HG03280 (cell line): ENCODE results near the gene GAS6.
"Not testable (repeated sequence)": the region's sequence is repeated elsewhere in the genome, so short reads cannot be mapped to it uniquely, and the experiment has no call there.

Experiments
- ATAC-seq: cut with Tn5 transposase; IDR thresholded peaks from one replicate; pipeline ENCODE4 v1.9.1; 2021; ENCODE audit warnings: mild to moderate bottlenecking, moderate library complexity; ENCODE audit not compliant: unreplicated experiment

Gene GAS6

DNA sequence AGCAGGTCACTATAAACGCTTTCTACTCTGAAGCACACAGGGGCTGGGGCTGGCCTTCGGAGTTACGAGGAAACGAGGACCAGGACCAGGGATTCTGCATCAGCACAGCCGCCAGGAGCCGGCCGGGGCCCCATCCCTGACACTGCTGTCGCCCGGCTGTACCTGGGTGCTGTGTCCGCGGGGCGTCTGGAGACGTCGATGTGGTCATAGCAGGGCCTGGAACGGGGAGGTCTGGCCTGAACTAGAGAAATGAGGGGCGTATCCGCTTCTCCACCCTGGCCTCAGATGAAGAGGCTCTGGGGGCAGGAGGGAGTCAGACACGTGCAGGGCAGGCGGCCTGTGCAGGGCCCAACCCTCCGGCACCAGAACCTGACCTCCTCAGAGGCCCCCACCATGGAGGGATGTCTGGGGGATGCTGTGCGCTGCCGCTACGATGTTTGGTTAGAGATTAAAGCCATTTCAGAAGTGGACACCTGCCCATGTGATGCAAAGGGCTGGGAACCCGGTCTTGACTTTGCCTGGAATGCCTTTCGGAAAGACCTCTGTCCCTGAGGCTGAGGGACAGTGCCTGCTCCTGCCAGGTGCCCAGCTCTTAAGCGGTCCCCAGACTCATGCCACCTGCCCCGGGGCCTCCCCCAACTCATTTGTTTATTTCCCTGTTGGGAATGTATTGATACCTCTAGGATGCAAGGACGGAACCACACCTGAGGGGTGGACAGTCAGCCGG lies 21.4 kb downstream of the GAS6 start:
- no peak for ATAC-seq

DNA sequence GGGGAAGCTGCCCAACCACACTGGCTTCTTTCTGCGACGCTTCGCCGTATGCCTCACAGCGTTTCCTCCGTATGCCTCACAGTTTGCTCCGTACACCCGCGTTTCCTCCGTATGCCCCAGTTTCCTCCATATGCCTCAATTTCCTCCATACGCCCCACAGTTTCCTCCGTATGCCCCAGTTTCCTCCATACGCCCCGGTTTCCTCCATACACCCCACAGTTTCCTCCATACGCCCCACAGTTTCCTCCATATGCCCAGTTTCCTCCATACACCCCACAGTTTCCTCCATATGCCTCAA lies 22.6 kb downstream of the GAS6 start:
- ATAC-seq: no peak

DNA sequence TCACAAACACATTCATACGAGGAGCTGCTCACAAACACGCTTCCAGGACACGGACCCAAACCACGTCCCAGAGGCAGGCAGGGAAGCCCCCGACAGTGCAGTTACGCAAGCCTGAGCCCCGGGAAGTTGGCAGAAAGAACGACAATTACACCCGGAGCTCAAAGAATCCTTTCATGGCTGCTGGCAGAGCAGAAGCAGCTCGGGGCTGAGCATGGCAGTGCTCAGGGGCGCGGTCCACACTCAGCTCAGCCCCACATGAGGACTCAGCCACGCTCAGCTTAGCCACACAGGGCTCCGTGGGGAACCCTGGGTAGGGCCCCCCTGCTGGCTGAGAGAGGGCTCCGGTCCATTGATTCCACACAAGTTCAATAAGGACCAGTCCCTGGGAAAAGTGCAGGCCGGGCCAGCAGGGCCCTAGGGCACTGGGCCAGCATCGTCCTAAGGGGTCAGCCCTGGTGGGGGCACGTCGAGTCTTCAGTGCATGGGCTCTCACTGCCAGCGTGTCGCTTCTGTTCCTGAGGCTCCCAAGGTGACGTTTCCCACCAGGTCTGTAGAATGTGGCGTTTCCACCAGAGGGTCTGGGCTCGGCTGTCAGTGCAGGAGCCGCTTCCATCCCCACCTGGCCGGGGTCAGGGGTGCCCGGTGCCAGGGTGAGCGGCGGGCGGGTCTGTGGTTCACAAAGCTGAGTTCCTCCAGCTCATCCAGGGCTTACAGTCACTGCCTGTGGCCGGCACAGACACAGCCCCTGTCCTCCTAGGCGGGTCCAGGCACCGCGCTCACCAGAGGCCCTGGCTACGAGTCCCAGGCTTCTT lies 23.1 kb downstream of the GAS6 start:
- ATAC-seq: no peak

DNA sequence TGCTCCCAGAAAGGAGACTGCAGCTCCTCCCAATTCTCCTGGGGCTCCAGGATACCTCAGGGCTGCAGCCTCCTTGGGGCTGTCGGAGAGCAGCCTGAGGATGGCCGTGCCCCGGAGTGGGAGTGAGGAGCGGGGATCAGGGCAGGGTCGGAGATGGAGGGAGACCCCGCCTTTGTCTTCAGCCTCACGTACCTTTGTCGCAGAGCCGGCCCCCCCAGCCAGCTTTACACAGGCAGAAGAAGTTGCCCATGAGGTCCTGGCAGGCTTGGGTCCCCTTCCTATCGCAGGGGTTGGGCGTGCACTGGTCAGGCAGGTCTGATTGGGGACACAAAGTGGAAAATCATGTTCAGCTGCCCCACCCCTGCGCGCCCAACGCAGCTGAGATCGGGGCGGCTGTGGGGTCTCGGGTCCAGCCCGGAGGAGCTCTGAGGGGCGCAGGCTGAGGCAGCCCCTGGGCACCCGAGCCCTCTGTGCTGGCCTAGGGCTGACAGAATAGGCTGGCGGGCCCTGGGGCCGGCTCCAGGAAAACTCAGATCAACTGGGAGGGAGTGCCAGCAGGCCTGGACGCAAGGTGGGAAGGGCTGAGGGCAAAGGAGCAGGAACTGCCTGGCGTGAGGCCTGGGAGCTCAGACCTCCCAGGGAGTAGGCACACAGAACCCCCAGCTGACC lies 24.2 kb downstream of the GAS6 start:
- no peak for ATAC-seq

DNA sequence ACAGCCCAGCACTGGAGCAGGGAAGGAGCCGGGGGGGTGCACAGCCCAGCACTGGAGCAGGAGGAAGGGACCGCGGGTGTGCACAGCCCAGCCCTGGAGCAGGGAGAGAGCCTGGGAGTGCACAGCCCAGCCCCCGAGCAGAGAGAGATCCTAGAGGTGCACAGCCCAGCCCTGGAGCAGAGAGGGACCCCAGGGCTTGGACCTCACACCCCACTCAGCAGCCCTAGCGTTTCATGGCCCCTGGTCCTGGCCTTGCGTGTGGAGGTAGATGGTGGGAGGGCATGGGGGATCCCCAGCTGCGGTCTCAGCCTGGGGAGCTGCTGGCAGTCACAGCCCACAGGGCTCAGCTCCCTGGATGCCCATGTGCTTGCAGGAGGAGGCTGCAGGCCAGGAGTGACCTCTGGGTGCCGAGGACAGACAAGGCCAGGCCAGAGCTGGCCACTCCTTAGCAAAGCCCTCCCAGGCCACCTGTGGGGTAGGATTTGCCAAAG lies 25.1 kb downstream of the GAS6 start:
- no peak for ATAC-seq

DNA sequence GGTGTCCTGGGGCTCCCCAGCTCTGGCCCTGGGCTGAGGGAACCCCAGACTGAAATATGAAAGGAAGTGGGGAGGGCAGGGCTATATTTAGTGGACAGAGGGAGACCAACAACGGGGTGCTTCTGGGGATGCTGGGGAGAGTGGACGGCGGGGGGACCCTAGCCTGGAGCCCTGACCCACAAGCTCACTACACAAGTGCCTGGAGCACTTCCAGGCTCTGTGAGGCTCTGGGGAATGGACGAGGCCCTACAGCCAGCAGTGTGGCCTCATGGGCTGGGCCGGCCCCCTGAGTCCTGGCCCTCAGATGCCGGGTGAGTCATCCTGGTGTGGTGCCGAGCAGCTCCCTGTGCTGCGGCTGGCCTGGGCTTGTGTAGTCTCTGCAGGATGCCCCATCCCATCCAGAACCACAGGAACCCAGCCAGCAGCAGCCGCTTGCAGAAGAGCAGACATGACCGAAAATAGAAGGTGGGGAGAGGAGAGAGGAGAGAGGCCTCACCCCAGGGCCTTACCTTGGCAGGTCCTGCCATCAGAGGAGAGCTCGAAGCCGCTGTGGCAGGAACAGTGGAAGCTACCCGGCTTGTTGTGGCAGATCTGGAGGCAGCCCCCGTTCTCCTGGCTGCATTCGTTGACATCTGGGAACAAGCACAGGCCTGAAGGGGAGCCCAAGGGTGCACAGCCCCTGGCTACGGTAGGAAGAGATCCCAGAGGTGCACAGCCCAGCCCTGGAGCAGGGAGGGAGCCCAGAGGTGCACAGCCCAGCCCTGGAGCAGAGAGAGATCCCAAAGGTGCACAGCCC lies 26.1 kb downstream of the GAS6 start:
- no peak for ATAC-seq

DNA sequence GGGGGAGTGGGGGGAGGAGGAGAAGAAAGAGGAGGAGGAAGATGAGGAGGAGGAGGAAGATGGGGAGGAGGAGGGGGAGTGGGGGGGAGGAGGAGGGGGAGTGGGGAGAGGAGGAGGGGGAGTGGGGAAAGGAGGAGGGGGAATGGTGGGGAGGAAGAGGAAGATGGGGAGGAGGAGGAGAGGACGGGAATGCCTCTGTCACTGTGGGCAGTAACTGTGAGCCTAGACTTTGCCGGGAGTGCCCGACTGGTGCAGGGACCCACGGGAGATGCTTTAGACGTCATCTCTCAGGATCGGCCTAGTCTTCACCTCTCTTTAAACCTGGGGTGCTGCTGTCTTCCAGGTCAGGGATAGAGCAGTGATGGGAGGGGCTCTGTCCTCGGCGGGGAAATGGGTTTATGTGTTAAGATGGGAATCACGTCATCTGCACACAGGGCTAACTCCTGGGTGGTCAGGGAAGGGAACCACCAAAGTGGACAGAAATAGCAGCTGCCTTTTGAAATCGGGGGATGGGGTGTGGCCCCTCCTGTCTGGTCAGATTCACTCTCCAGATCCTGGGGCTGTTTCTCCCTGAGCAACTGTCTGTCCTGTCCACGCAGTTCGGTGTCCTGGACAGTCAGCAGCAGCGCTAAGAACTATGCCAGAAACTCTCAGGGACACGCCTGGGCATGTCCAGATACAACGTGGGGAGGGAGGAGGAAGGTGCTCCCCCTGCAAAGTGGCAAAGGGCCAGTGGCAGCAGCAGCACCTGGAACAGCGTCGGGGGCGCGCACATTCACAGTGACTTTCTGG lies 26.9 kb downstream of the GAS6 start:
- no peak for ATAC-seq

DNA sequence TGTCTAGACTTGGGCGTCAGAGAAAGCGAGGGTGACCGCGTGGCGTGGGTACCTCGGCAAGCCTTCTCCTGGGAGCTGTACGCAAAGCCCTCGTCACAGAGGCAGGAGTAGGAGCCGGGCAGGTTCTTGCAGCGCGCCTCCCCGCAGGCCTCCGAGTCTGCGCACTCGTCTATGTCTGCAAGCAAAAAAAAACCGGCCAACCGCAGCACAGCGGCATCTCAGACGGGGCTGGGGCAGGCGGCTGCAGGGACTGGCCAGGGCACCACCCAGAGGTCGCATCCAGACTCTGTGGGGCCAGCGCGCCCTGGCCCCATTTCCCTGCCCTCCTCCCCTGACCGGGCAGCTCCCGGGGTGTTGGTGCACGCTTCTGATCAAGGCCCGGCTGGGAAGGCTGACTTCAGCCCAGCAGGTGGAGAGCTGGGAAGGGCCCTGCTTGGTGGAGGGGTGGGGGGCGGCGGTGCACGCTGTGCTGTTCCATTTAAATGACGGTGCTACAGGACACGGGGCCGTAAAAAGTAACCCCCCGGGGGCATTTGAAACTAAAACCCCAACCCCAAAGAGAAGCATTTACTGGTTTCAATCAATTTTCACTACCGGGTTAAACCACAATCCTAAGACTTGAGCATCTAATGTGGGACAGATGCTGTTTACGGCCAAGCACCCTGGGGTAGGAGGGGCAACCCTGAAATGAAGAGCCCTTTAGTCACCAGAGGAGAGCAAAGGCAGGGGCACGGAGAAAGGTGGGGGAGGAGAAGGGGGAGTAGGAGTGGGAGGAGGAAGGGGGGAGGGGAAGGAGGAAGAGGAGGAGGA lies 28.2 kb downstream of the GAS6 start:
- ATAC-seq: no peak

DNA sequence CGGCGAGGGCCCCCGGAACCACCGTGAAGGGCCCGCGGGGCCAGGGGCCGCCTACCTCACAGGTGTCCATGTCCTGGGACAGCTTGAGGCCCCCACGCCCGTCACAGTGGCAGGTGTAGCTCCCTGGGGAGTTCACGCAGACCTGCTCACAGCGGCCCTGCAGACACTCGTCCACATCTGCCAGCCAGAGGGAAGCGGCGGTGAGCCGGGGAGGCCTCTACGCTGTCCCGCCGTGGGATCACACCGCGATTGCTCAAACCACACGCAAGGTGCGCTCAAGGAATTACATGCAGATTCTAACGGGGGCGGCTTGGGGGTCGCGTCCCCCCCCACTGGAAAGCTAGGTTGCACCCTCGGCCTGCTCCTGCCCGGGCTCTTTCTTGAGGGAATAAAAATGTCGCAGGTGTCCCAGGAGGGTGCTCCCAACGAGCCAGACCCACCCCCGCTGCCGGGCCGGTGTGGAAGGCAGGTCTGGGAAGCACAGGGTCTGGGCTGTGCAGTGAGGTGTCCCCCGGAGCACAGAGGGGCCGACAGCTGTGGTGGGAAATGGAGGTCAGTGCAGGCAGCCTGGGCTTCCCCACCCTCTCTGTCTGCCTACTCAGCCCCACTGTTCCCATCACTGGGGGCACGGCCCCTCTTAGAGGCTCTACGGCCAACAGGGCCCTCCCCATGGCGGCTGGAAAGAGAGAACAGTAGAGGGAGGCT lies 29.2 kb downstream of the GAS6 start:
- ATAC-seq: no peak

DNA sequence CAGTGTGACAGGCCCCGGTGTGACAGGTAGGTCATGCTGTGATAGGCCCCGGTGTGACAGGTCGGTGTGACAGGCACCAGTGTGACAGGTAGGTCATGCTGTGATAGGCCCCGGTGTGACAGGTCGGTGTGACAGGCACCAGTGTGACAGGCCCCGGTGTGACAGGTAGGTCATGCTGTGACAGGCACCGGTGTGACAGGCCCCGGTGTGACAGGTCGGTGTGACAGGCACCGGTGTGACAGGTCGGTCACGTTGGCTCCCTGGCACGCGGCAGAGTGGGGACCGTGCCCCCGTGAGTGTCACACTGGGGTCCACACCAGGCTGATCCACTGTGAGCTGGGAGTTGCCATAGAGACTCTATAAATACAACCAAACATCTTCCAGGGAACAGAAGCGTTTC lies 29.9 kb downstream of the GAS6 start:
- ATAC-seq: not testable (repeated sequence)

DNA sequence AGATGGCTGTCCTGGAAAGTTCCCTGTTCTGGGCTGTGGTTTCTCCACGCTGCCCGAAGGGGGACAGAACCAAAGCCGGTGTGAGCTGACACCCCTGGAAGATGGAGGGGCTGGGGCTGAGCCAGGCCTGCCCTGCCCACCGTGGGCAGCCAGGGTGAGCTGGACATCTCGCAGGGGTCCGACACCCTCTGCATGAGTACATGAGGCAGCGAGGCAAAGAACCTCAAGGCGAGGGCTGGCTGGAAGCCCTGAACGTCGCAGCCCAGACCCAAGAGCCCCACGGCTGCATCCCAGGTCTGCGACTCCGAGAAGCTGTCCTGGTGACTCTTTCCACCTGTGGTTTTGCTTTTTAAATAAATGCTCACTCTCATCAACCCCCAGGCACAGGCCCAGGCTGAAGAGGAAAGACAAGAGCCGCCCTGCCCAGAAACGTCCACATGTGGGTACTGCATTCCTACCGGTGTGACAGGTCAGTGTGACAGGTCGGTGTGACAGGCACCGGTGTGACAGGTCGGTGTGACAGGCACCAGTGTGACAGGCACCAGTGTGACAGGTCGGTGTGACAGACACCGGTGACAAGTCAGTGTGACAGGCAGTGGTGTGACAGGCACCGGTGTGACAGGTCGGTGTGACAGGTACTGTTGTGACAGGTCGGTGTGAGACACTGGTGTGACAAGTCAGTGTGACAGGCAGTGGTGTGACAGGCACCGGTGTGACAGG lies 30.6 kb downstream of the GAS6 start:
- ATAC-seq: no peak

DNA sequence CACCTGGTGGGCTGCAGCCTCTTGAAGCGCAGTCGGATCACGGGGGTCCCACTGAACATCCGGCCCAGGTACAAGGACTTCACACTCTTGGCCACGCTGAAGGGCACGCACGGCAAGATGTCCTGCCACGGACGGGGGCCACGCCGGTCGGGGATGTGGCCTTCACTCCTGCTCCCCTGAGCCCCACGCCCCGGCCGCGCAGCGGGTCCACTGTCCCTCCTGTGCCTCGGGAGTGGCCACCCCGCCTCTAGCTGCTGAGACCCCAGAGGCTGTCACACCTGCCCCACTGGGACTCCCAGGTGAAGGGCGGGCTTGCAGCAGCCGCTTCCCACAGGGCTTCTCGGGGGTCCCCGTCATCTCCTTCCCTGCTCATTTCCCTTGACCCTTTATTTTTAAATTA lies 31.2 kb downstream of the GAS6 start:
- ATAC-seq: no peak

DNA sequence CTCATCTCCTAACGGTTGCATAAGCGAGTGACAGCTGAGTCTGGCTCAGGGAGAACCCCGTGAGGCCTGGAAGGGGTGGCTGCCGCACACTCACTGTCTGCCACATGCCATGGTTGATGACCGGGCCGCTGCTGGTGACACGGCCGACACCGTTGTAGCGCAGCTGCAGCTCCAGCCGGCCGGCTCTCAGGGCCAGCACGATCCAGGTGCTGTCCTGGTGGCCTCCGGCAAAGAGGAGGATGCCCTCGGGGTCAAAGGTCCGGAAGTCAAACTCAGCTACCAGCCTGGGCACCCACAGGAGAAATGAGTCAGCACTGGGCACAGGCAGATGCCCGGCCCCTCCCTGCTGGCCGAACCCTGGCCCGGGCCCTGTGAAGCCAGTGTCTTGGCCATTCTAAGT lies 31.7 kb downstream of the GAS6 start:
- no peak for ATAC-seq

DNA sequence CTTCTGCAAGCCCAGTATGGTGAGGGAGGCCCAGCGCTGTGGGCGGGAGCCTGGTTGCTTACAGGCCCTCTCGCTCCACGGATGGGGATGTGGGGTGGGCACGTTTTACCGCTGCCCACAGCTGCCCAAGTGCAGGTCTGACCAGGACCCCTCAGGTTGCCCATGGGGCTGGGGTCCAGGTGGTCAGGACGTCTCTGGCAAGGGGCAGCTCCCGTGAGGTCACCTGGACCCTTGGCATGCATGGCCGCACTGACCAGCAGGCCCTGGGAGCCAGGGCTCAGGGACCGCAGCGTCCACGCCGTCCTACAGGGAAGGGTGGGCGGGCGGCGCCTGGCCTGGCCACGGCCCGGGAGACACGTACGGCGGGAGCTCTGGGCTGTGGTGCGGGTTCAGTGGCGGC lies 32.8 kb downstream of the GAS6 start:
- ATAC-seq: no peak

DNA sequence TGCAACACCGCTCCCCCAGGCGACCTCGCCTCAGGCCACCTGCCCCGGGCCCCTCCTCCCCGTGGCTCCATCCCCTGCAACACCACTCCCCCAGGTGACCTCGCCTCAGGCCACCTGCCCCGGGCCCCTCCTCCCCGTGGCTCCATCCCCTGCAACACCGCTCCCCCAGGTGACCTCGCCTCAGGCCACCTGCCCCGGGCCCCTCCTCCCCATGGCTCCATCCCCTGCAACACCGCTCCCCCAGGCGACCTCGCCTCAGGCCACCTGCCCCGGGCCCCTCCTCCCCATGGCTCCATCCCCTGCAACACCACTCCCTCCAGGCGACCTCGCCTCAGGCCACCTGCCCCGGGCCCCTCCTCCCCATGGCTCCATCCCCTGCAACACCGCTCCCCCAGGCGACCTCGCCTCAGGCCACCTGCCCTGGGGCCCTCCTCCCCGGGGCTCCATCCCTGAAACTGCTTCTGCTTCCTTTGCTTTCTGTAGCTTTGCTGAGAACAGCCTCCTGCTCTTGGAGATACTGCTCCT lies 33.4 kb downstream of the GAS6 start:
- ATAC-seq: not testable (repeated sequence)

DNA sequence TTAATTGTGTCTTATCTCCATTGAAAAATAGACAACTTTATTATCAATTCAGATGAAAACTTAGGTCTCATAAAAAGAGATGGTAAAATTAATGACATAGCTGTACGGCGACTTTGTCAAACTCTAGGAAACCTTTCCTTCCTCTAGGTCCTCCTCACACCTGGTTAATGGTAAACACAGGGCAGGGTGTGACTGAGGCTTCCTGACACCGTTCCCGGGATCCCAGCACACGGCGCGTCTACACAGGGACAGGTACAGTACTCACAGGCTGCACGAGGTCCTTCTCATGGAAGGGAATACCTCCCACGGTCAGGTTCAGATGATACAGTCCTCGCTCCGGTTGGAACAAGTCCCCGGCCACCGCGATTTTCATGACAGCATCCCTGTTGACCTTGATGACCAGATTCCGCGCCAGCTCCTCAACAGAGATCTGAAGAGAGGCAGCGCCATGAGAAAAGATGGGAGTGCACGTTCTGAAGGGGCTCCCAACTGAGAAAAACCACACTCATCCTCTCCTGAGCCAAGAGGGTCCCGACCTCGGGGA lies 35.5 kb downstream of the GAS6 start:
- no peak for ATAC-seq

DNA sequence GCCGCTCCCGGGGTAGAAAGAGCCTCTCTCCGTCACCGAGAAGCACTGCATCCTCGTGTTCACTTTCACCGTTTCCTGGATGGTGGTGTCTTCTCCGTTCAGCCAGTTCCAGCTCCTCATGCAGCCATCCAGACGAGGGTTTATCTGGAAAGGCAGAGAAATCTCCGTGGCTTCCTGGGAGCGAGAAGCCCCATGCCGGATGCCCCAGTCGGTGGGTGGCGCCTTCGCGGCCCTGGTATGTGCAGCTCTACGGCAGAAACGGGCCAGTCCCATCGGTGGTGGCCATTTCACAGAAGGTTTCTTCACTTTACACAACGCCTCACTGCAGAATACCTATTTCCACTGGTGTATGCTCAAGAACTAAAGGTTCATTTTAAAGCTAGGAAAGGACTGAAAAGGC lies 36.9 kb downstream of the GAS6 start:
- ATAC-seq: no peak

DNA sequence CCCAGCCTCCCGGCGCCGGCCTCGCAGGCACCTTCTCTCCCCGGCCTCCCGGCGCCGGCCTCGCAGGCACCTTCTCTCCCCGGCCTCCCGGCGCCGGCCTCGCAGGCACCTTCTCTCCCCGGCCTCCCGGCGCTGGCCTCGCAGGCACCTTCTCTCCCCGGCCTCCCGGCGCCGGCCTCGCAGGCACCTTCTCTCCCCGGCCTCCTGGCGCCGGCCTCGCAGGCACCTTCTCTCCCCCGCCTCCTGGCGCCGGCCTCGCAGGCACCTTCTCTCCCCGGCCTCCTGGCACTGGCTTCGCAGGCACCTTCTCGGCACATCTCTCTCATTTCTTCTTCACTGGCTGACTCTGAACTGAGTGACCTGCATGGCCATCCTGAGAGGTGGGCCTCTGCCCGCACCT lies 37.4 kb downstream of the GAS6 start:
- not testable (repeated sequence) for ATAC-seq
